ENCODE data around the gene ADAMTSL3. TPM values are rescaled to one million over a fixed set of nuclear protein-coding genes. Genes with fewer than 3 reads are reported as not detected.

ADAMTSL3 gene
- total RNA-seq, 3 donors from 2014 or later, result 2.2 to 52.1 (median 4.1) TPM

DNA sequence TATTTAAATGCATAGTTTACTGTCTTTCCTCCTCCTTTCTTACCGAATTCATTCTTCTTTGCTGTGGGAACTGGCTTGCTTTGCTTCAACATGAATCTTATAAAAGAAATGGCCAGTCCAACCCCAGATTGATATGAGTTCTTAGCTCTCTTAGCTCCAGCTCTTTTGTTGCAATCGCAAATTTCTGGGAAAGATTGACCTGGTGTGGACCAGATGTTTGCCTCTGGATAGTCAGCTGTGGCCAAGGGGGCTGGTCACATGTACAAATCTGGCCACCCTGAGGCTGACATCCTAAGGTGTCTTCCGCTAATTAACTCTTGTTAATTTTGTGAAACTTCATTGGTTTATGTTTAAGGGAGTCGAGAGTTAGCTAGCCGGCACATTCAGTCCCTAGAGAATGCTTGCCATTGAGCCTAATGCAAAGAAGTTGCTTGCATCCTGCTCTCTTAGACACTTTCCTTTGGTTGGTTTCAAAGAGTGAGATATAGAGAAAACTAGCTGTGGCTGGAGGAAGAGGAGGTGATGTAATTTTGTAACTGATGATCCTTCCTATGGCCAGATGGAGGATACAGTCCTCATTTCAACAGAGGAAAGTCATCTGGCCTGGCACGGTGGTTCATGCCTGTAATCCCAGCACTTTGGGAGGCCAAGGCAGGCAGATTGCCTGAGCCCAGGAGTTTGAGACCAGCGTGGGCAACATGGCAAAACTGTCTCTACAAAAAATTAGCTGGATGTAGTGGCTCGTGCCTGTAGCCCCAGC lies 162.4 kb downstream of the ADAMTSL3 start:
- Histone ChIP-seq H3K9me3 (no peaks in the 10 kb centered on the region), H3K4me1 (ENCODE audit: low read depth) (no peaks in the 10 kb centered on the region), H3K4me3 (no peak overlapping the region), H3K36me3 (ENCODE audit: low read depth) (no peaks in the 10 kb centered on the region)
- ATAC-seq (no peak), DNase-seq (no peak)
- TF ChIP-seq, protein P1, sequence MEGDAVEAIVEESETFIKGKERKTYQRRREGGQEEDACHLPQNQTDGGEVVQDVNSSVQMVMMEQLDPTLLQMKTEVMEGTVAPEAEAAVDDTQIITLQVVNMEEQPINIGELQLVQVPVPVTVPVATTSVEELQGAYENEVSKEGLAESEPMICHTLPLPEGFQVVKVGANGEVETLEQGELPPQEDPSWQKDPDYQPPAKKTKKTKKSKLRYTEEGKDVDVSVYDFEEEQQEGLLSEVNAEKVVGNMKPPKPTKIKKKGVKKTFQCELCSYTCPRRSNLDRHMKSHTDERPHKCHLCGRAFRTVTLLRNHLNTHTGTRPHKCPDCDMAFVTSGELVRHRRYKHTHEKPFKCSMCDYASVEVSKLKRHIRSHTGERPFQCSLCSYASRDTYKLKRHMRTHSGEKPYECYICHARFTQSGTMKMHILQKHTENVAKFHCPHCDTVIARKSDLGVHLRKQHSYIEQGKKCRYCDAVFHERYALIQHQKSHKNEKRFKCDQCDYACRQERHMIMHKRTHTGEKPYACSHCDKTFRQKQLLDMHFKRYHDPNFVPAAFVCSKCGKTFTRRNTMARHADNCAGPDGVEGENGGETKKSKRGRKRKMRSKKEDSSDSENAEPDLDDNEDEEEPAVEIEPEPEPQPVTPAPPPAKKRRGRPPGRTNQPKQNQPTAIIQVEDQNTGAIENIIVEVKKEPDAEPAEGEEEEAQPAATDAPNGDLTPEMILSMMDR (IDR thresholded peaks at IDR 0.05), result no peak
- intact Hi-C loops (cut with DNase I, micrococcal nuclease), result no loop called here

DNA sequence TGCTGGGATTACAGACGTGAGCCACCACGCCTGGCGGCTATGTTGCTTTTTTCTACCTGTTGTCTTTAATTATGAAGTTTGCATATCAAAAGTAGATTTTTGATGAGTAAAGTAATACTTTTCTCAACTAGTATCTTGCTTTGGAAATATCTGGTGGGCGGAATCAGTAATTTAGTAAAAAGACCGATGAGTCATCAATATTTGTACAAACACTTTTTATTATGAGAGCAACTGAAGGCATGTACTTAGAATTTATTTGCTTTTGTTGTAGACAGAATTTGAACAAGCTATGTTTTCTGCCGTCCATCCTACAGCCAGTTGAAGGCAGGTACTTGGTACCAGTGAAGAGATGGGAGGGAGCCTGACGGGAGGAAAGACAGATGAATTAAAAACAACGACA lies 164.7 kb downstream of the ADAMTSL3 start:
- no peaks in the 10 kb centered on the region for H3K4me1 ChIP-seq (ENCODE audit: low read depth)
- no peaks in the 10 kb centered on the region for H3K9me3 ChIP-seq
- TF ChIP-seq, protein P1 (IDR thresholded peaks at IDR 0.05), result no peak
- intact Hi-C loops (cut with DNase I, micrococcal nuclease), result no loop called here
- H3K36me3 ChIP-seq (ENCODE audit: low read depth), result no peaks in the 10 kb centered on the region
- DNase-seq (no peak), ATAC-seq (no peak)
- H3K4me3 ChIP-seq, result no peak overlapping the region

DNA sequence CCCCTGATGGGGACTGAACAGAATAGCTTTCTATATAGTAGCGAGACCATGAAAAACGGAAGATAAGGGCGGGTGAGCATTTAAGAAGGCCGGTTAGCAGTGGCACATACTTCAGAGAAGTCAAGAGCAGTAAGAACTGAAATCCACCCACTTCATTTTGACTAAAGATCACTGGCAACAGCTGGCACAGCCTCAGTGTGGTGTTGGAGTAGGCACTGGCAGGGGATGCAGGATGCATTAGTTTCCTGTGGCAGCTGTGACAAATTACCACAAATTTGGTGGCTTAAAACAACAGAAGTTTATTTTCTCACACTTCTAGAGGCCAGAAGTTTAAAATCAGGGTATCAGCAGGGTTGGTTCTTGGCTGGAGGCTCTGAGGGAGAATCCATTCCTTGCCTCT lies 176.5 kb downstream of the ADAMTSL3 start:
- intact Hi-C loops (cut with DNase I, micrococcal nuclease), result no loop called here
- TF ChIP-seq, protein P1 (IDR thresholded peaks at IDR 0.05), result no peak
- no peaks in the 10 kb centered on the region for H3K36me3 ChIP-seq (ENCODE audit: low read depth)
- H3K9me3 ChIP-seq, result no peaks in the 10 kb centered on the region
- H3K4me1 ChIP-seq (ENCODE audit: low read depth), result no peaks in the 10 kb centered on the region
- DNase-seq (no peak), ATAC-seq (no peak)
- H3K4me3 ChIP-seq, result no peak overlapping the region

DNA sequence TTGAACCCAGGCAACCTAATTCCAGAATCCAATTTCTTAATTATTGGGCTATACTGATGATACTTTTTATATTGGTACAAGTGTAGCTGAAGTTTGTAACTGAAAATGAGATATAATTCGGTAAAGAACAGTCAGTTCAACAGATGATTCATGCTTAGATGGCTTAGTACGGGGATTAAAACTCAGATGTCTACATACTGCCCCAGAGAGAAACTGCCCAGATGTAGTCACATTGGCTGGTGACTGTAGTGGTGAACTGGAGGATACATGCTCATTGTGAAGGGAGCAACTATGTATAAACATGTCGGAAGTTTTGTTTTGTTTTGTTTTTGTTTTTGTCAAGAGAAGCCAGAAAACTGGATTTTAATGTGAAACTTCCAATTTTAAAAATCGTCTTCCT lies 179.6 kb downstream of the ADAMTSL3 start:
- Histone ChIP-seq H3K4me3 (no peak overlapping the region), H3K9me3 (no peaks in the 10 kb centered on the region), H3K4me1 (ENCODE audit: low read depth) (no peaks in the 10 kb centered on the region), H3K36me3 (ENCODE audit: low read depth) (no peaks in the 10 kb centered on the region)
- TF ChIP-seq, protein P1 (IDR thresholded peaks at IDR 0.05), result no peak
- DNase-seq (no peak), ATAC-seq (no peak)
- intact Hi-C loops (cut with DNase I, micrococcal nuclease), result no loop called here

DNA sequence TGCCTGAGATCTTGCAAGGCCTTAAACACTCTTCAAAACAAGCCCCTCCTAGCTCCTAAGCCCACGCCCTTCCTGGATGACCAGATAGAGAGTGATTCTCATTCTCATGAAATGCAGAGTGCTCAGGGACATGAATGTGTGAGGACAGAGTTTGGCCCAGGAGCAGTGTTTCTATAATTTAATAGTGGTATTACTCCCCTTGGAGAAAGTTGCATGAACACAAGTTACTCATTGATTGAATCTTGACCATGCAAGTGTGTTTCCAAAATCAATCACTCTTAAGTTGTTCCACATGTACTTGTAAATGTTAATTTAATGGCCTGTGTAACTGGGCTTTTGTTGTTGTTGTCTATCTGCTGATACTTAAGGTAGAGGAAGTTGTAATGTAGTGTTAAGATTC lies 181.6 kb downstream of the ADAMTSL3 start:
- no peak for ATAC-seq
- H3K4me1 ChIP-seq (ENCODE audit: low read depth), result no peaks in the 10 kb centered on the region
- H3K9me3 ChIP-seq, result no peaks in the 10 kb centered on the region
- H3K36me3 ChIP-seq (ENCODE audit: low read depth), result no peaks in the 10 kb centered on the region
- intact Hi-C loops (cut with DNase I, micrococcal nuclease), result no loop called here
- TF ChIP-seq, protein P1 (IDR thresholded peaks at IDR 0.05), result no peak
- DNase-seq, result no peak
- no peak overlapping the region for H3K4me3 ChIP-seq
